Limb (tissue), 2 donors: ENCODE data around the gene HOXA6.

Experiments
- DNase-seq, 2 donors: peaks; one replicate each; pipeline ENCODE4 v3.0.0-alpha.2; 2016; ENCODE audit errors: extremely low spot score in 2 of 2

The HOXA6 gene

GRCh38 chr7:27173956-27174873 is 26.6 kb upstream of the HOXA6 start, which contains the start of gene HOXA10:
Gene HOXA10 (minus strand): TSS chr7:27174320. CDS start chr7:27174306, 14 bp downstream.
- DNase-seq = peak; percentile 80 to 87

- DNase-seq = no peak
Observed at GRCh38 chr7:27173511-27173955, 26.0 kb upstream of the HOXA6 start.

- peak in 1 of 2 donors; percentile 78 for DNase-seq
Observed at GRCh38 chr7:27172823-27173510, 25.4 kb upstream of the HOXA6 start.

GRCh38 chr7:27172315-27172774 is 24.8 kb upstream of the HOXA6 start:
- DNase-seq = peak in 1 of 2 donors; percentile 69

GRCh38 chr7:27171637-27172314 is 24.2 kb upstream of the HOXA6 start:
- DNase-seq = no peak

GRCh38 chr7:27171325-27171636 is 23.7 kb upstream of the HOXA6 start:
- DNase-seq = no peak

- no peak for DNase-seq
Observed at GRCh38 chr7:27170426-27171324, 23.1 kb upstream of the HOXA6 start.

- DNase-seq = no peak
Observed at GRCh38 chr7:27169658-27170425, 22.3 kb upstream of the HOXA6 start.

GRCh38 chr7:27168265-27168947 is 20.8 kb upstream of the HOXA6 start:
- no peak for DNase-seq

- DNase-seq = no peak
Observed at GRCh38 chr7:27167916-27168264, 20.3 kb upstream of the HOXA6 start.

GRCh38 chr7:27166531-27167505 is 19.2 kb upstream of the HOXA6 start:
- DNase-seq = no peak

GRCh38 chr7:27165996-27166530 is 18.5 kb upstream of the HOXA6 start:
- no peak for DNase-seq

GRCh38 chr7:27165089-27165995 is 17.8 kb upstream of the HOXA6 start, which contains the start of gene HOXA9:
Gene HOXA9 (minus strand): TSS chr7:27165537. CDS start chr7:27165457, 80 bp downstream.
- DNase-seq = peak; percentile 90 to 92

GRCh38 chr7:27164367-27165088 is 17.0 kb upstream of the HOXA6 start:
- no peak for DNase-seq

GRCh38 chr7:27164045-27164366 is 16.4 kb upstream of the HOXA6 start:
- no peak for DNase-seq

- no peak for DNase-seq
Observed at GRCh38 chr7:27163288-27164044, 15.9 kb upstream of the HOXA6 start.
